GM23248 (cell line): Measurements from ENCODE around the gene MAP3K13. TPM values are rescaled to one million over a fixed set of nuclear protein-coding genes. Genes with fewer than 3 reads are reported as not detected.

ENCODE experiments used
- DNase-seq: peaks from one replicate; pipeline ENCODE4 v3.0.0-alpha.2; 2015
- H2AFZ ChIP-seq: fragments of 200-600 bp; sonication (generic); 2 replicates; pipeline ENCODE4 v1.6.1; 2016; ENCODE audit warnings: antibody characterized with exemption
- H3F3A ChIP-seq: fragments of 200-600 bp; sonication (generic); 2 replicates; pipeline ENCODE4 v1.6.1; 2016; ENCODE audit warnings: mild to moderate bottlenecking, antibody characterized with exemption, mixed run types; ENCODE audit not compliant: insufficient read depth
- H3K27ac ChIP-seq: fragments of 200-600 bp; sonication (generic); 2 replicates; pipeline ENCODE4 v1.5.1; 2016; ENCODE audit warnings: mild to moderate bottlenecking
- H3K27me3 ChIP-seq: fragments of 200-600 bp; sonication (generic); replicated peaks from 2 replicates; pipeline ENCODE4 v1.6.1; 2016; ENCODE audit warnings: mild to moderate bottlenecking; ENCODE audit not compliant: insufficient read depth
- H3K36me3 ChIP-seq: fragments of 200-600 bp; sonication (generic); 2 replicates; pipeline ENCODE4 v1.6.1; 2016; ENCODE audit warnings: low read depth, mild to moderate bottlenecking
- H3K4me1 ChIP-seq: fragments of 200-600 bp; sonication (generic); 2 replicates; pipeline ENCODE4 v1.6.1; 2016; ENCODE audit warnings: mild to moderate bottlenecking; ENCODE audit not compliant: insufficient read depth
- H3K4me2 ChIP-seq: fragments of 200-600 bp; sonication (generic); one replicate; pipeline ENCODE4 v1.6.1; 2016; ENCODE audit warnings: mild to moderate bottlenecking; ENCODE audit not compliant: unreplicated experiment
- H3K4me3 ChIP-seq: fragments of 200-600 bp; sonication (generic); 2 replicates; pipeline ENCODE4 v1.5.1; 2016; ENCODE audit warnings: mild to moderate bottlenecking
- H3K79me2 ChIP-seq: fragments of 200-600 bp; sonication (generic); 2 replicates; pipeline ENCODE4 v1.6.1; 2016; ENCODE audit warnings: mild to moderate bottlenecking; ENCODE audit not compliant: insufficient read depth
- H3K9ac ChIP-seq: fragments of 200-600 bp; sonication (generic); 2 replicates; pipeline ENCODE4 v1.6.1; 2016; ENCODE audit warnings: mild to moderate bottlenecking
- H3K9me2 ChIP-seq: fragments of 200-600 bp; sonication (generic); 2 replicates; pipeline ENCODE4 v1.6.1; 2016; ENCODE audit warnings: mixed run types, mild to moderate bottlenecking, moderate library complexity; ENCODE audit not compliant: insufficient read depth
- H3K9me3 ChIP-seq: fragments of 200-600 bp; sonication (generic); one replicate; pipeline ENCODE4 v1.6.1; 2017; ENCODE audit warnings: low read depth
- H4K20me1 ChIP-seq: fragments of 200-600 bp; sonication (generic); 2 replicates; pipeline ENCODE4 v1.6.0; 2016; ENCODE audit not compliant: insufficient read depth
- EZH2 ChIP-seq: fragments of 200-600 bp; sonication (generic); IDR thresholded peaks from 2 replicates; pipeline ENCODE4 v1.6.1; 2018; ENCODE audit warnings: antibody characterized with exemption, mild to moderate bottlenecking; ENCODE audit not compliant: insufficient read depth, poor library complexity, severe bottlenecking
- EZH2phosphoT487 ChIP-seq: fragments of 200-600 bp; sonication (generic); IDR thresholded peaks from 2 replicates; pipeline ENCODE4 v1.6.1; 2018; ENCODE audit warnings: antibody characterized with exemption, moderate library complexity, mild to moderate bottlenecking, low read depth; ENCODE audit not compliant: insufficient read depth
- WGBS, 2 experiments: methylation state at CpG; one replicate each; pipeline ENCODE4 v1.1.6; 2015 to 2017; ENCODE audit warnings: low lambda C conversion rate in 2 of 2, low coverage in 1 of 2; ENCODE audit errors: missing lambda C conversion rate in 2 of 2; 5-methylcytosine and 5-hydroxymethylcytosine counted together
- in situ Hi-C: fragments of 300-500 bp; cut with MboI; formaldehyde crosslinking; loops from 2 replicates; pipeline ENCODE4 v1.15.0; 2020
- polyA plus RNA-seq: library from polyadenylated mRNA; unstranded; fragments of >200 nt; fragmentation: Nextera tagmentation; extraction: Ambion mirVana; gene quantifications from 2 replicates; pipeline ENCODE4 v1.2.1, GENCODE V29; 2016
- total RNA-seq: library from RNA; depleted of rRNA; stranded (reverse); fragments of >200 nt; shearing (Covaris generic); gene quantifications from 2 replicates; pipeline ENCODE4 v1.2.3, GENCODE V29; 2014

Gene MAP3K13
- total and polyA plus RNA-seq, 2 experiments from 2014 or later, result 14.8 to 52.5 TPM

- no peaks in the 10 kb centered on the region for H3F3A ChIP-seq
- H3K4me2 ChIP-seq, result no peak overlapping the region
- no peaks in the 10 kb centered on the region for H4K20me1 ChIP-seq
- in situ Hi-C loops, result no loop called here
- 85% methylated on average over 6 of the region's 6 CpGs for WGBS, 2 experiments
- H3K9me3 ChIP-seq, result no peaks in the 10 kb centered on the region
- no peak for DNase-seq
- H3K79me2 ChIP-seq, result no peaks in the 10 kb centered on the region
- H3K36me3 ChIP-seq, result no peaks in the 10 kb centered on the region
- no peak overlapping the region for H2AFZ ChIP-seq
- no peak overlapping the region for H3K4me3 ChIP-seq
- no peak for TF ChIP-seq EZH2phosphoT487
- TF ChIP-seq EZH2, result no peak
- no peaks in the 10 kb centered on the region for H3K4me1 ChIP-seq
- H3K27ac ChIP-seq, result no peak overlapping the region
- no peak overlapping the region for H3K9ac ChIP-seq
- H3K27me3 ChIP-seq, result no peaks in the 10 kb centered on the region
- H3K9me2 ChIP-seq, result no peaks in the 10 kb centered on the region
These were observed 165.6 kb downstream of the MAP3K13 start for GRCh38 chr3:185528532-185528931.

- H4K20me1 ChIP-seq, result no peaks in the 10 kb centered on the region
- in situ Hi-C loops, result no loop called here
- H3K4me2 ChIP-seq, result no peak overlapping the region
- 45 to 61% methylated on average over 5 of the region's 5 CpGs for WGBS, 2 experiments
- no peak for DNase-seq
- no peaks in the 10 kb centered on the region for H3K27me3 ChIP-seq
- H3K27ac ChIP-seq, result no peak overlapping the region
- no peak for TF ChIP-seq EZH2
- TF ChIP-seq EZH2phosphoT487, result no peak
- no peaks in the 10 kb centered on the region for H3K9me3 ChIP-seq
- no peaks in the 10 kb centered on the region for H3K79me2 ChIP-seq
- no peaks in the 10 kb centered on the region for H3F3A ChIP-seq
- H3K9me2 ChIP-seq, result no peaks in the 10 kb centered on the region
- H2AFZ ChIP-seq, result no peak overlapping the region
- H3K4me3 ChIP-seq, result no peak overlapping the region
- H3K9ac ChIP-seq, result no peak overlapping the region
- H3K4me1 ChIP-seq, result no peaks in the 10 kb centered on the region
- no peaks in the 10 kb centered on the region for H3K36me3 ChIP-seq
These were observed 167.9 kb downstream of the MAP3K13 start for GRCh38 chr3:185530856-185531255.

GRCh38 chr3:185532901-185533300 lies 170.0 kb downstream of the MAP3K13 start:
- H3K36me3 ChIP-seq, result no peaks in the 10 kb centered on the region
- H3K27ac ChIP-seq, result no peak overlapping the region
- no peak for DNase-seq
- H3K9ac ChIP-seq, result no peak overlapping the region
- in situ Hi-C loops, result no loop called here
- H3K9me3 ChIP-seq, result no peaks in the 10 kb centered on the region
- H2AFZ ChIP-seq, result no peak overlapping the region
- H4K20me1 ChIP-seq, result no peaks in the 10 kb centered on the region
- no peaks in the 10 kb centered on the region for H3K79me2 ChIP-seq
- peaks cover 10% of the 10 kb centered on the region for H3K4me1 ChIP-seq
- 40 to 44% methylated on average over 5 of the region's 5 CpGs for WGBS, 2 experiments
- H3K27me3 ChIP-seq, result no peaks in the 10 kb centered on the region
- no peak overlapping the region for H3K4me3 ChIP-seq
- peaks cover 9% of the 10 kb centered on the region; the same call in 1 of the 2 replicates for H3F3A ChIP-seq
- TF ChIP-seq EZH2 (no peak), EZH2phosphoT487 (no peak)
- no peak overlapping the region for H3K4me2 ChIP-seq
- no peaks in the 10 kb centered on the region for H3K9me2 ChIP-seq

GRCh38 chr3:185534511-185534910 lies 171.6 kb downstream of the MAP3K13 start:
- Histone ChIP-seq H4K20me1 (no peaks in the 10 kb centered on the region), H3K27ac (no peak overlapping the region), H3F3A (peaks cover 9% of the 10 kb centered on the region; the same call in 1 of the 2 replicates), H3K9me3 (no peaks in the 10 kb centered on the region), H3K9ac (no peak overlapping the region), H3K4me1 (peaks cover 10% of the 10 kb centered on the region), H3K4me2 (no peak overlapping the region), H3K79me2 (no peaks in the 10 kb centered on the region), H2AFZ (no peak overlapping the region), H3K27me3 (no peaks in the 10 kb centered on the region), H3K36me3 (no peaks in the 10 kb centered on the region), H3K4me3 (no peak overlapping the region), H3K9me2 (no peaks in the 10 kb centered on the region)
- DNase-seq, result no peak
- in situ Hi-C loops, result no loop called here
- WGBS, 2 experiments, result 46 to 51% methylated on average over 2 of the region's 2 CpGs
- TF ChIP-seq EZH2phosphoT487 (no peak), EZH2 (no peak)
